ENCODE data around the gene PLEKHB1. TPM values are rescaled to one million over a fixed set of nuclear protein-coding genes. Genes with fewer than 3 reads are reported as not detected.

The PLEKHB1 gene
- total RNA-seq, 1 experiment from 2014 or later = 37.1 TPM

- Histone ChIP-seq H3K23me2 (ENCODE audit: insufficient read length, low read depth, low read length, poor library complexity, severe bottlenecking) (no peaks in the 10 kb centered on the region), H4K20me1 (ENCODE audit: control insufficient read depth, insufficient read depth, insufficient read length) (no peaks in the 10 kb centered on the region), H3K27ac (ENCODE audit: insufficient read length, low read depth, low read length) (no peak overlapping the region), H3K14ac (ENCODE audit: insufficient read depth, low read length) (no peak overlapping the region), H3K4me2 (ENCODE audit: insufficient read depth, insufficient read length, low read length) (no peak overlapping the region), H3K4ac (ENCODE audit: low read depth, low read length) (no peak overlapping the region), H3K4me1 (ENCODE audit: insufficient read depth, low read length) (no peaks in the 10 kb centered on the region), H2BK5ac (ENCODE audit: insufficient read length, low read length) (no peak overlapping the region), H3K9ac (ENCODE audit: extremely low read depth, insufficient read length, low read length) (no peak overlapping the region), H3K9me3 (ENCODE audit: control insufficient read depth, low read depth, low read length) (no peaks in the 10 kb centered on the region), H4K91ac (ENCODE audit: insufficient read length, low read depth, low read length) (no peak overlapping the region), H2AK5ac (ENCODE audit: insufficient read length, low read length) (no peak overlapping the region), H2BK15ac (ENCODE audit: low read depth, low read length) (no peak overlapping the region), H4K5ac (ENCODE audit: insufficient read length, low read depth, low read length) (no peak overlapping the region), H4K8ac (replicated peaks; ENCODE audit: insufficient read length, low read depth, low read length) (no peak overlapping the region), H3K23ac (ENCODE audit: insufficient read length, low read depth, low read length) (no peak overlapping the region), H3K27me3 (ENCODE audit: insufficient read depth, low read length) (peaks cover 4% of the 10 kb centered on the region; the same call in 1 of the 2 replicates), H2BK12ac (ENCODE audit: insufficient read length, low read depth, low read length) (no peak overlapping the region), H3K56ac (ENCODE audit: insufficient read length, low read depth, low read length) (no peak overlapping the region), H3T11ph (ENCODE audit: low read length) (no peak overlapping the region), H3K18ac (ENCODE audit: insufficient read length, low read depth, low read length) (no peak overlapping the region), H3K79me2 (ENCODE audit: insufficient read depth, low read length) (no peaks in the 10 kb centered on the region), H3K79me1 (ENCODE audit: insufficient read depth, low read depth, low read length, poor library complexity, severe bottlenecking) (no peaks in the 10 kb centered on the region), H2BK20ac (ENCODE audit: low read depth, low read length, poor library complexity, severe bottlenecking) (no peak overlapping the region), H2BK120ac (ENCODE audit: low read depth, low read length, poor library complexity, severe bottlenecking) (no peak overlapping the region), H2AFZ (ENCODE audit: low read length) (no peak overlapping the region)
- no peak for DNase-seq
- Mint-ChIP-seq H3K36me3 (ENCODE audit: insufficient read depth in 1 of 3, low read depth in 3 of 3) (no peaks in the 10 kb centered on the region), H3K4me1 (peaks cover 8 to 18% of the 10 kb centered on the region in 2 experiments), H3K9me3 (no peaks in the 10 kb centered on the region; a peak in 1 of 5 replicates), H3K4me3 (no peak overlapping the region), H3K27me3 (ENCODE audit: low read depth) (peaks cover 48% of the 10 kb centered on the region), H3K27ac (no peak overlapping the region)
- no CpG with 5 or more reads among the region's 4 CpGs for WGBS (ENCODE audit: extremely low coverage, insufficient read length, low lambda C conversion rate)
- TF ChIP-seq, protein P1, sequence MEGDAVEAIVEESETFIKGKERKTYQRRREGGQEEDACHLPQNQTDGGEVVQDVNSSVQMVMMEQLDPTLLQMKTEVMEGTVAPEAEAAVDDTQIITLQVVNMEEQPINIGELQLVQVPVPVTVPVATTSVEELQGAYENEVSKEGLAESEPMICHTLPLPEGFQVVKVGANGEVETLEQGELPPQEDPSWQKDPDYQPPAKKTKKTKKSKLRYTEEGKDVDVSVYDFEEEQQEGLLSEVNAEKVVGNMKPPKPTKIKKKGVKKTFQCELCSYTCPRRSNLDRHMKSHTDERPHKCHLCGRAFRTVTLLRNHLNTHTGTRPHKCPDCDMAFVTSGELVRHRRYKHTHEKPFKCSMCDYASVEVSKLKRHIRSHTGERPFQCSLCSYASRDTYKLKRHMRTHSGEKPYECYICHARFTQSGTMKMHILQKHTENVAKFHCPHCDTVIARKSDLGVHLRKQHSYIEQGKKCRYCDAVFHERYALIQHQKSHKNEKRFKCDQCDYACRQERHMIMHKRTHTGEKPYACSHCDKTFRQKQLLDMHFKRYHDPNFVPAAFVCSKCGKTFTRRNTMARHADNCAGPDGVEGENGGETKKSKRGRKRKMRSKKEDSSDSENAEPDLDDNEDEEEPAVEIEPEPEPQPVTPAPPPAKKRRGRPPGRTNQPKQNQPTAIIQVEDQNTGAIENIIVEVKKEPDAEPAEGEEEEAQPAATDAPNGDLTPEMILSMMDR (conservative IDR thresholded peaks at IDR 0.05) = no peak
Measured at GRCh38 chr11:73622926-73623593, 23.3 kb upstream of the PLEKHB1 start.

Data from H9 (cell line).